Tibial nerve (tissue), 4 donors: ENCODE measurements around the gene ADGRL3. TPM values are rescaled to one million over a fixed set of nuclear protein-coding genes. Genes with fewer than 3 reads are reported as not detected.

Source experiments
- DNase-seq, 2 donors: peaks; one replicate each; pipeline ENCODE4 v3.0.0-alpha.2; 2019; ENCODE audit warnings: low spot score in 2 of 2
- H3K27ac ChIP-seq, 4 donors: fragments of 200-600 bp; sonication (generic) in 3 of 4; one replicate each; pipeline ENCODE4 v1.5.1; 2017 to 2019; ENCODE audit warnings: mild to moderate bottlenecking in 1 of 4
- H3K27me3 ChIP-seq, 2 donors: fragments of 200-600 bp; sonication (generic) in 1 of 2; one replicate each; pipeline versions ENCODE4 v1.5.1 to v1.6.0; 2017 to 2019
- H3K36me3 ChIP-seq, 3 donors: fragments of 200-600 bp; sonication (generic); one replicate each; pipeline ENCODE4 v1.5.1; 2018 to 2019
- H3K4me1 ChIP-seq, 4 donors: fragments of 200-600 bp; sonication (generic) in 3 of 4; one replicate each; pipeline ENCODE4 v1.5.1; 2017 to 2019
- H3K4me3 ChIP-seq, 4 donors: fragments of 200-600 bp; sonication (generic) in 3 of 4; one replicate each; pipeline ENCODE4 v1.5.1; 2017 to 2019; ENCODE audit warnings: mild to moderate bottlenecking in 1 of 4, moderate library complexity in 1 of 4
- H3K9me3 ChIP-seq, 4 donors: fragments of 200-600 bp; sonication (generic) in 3 of 4; one replicate each; pipeline ENCODE4 v1.5.1; 2017 to 2019
- EP300 ChIP-seq, 2 donors: sonication (generic); formaldehyde crosslinking; IDR thresholded peaks; one replicate each; pipeline ENCODE4 v1.6.1; 2017; ENCODE audit warnings: antibody characterized with exemption in 2 of 2, mild to moderate bottlenecking in 1 of 2
- POLR2A ChIP-seq, 2 donors: fragments of 450-650 bp; IDR thresholded peaks; one replicate each; pipeline ENCODE4 v1.6.1; 2017; ENCODE audit warnings: antibody characterized with exemption in 2 of 2, mild to moderate bottlenecking in 2 of 2, moderate library complexity in 2 of 2
- WGBS, 2 donors: methylation state at CpG; one replicate each; pipeline ENCODE4 v1.1.5; 2018; 5-methylcytosine and 5-hydroxymethylcytosine counted together
- total RNA-seq, 4 donors: library from RNA; depleted of rRNA; stranded (reverse); fragments of >200 nt; gene quantifications; one replicate each; pipeline ENCODE4 v1.1.0, GENCODE V29; 2016
- TF ChIP-seq, protein P1 (sequence below), 5 experiments: fragments of 200-600 bp in 3 of 5; fragments of 450-650 bp in 2 of 5; sonication (generic) in 3 of 5; IDR thresholded peaks; one replicate each; pipeline ENCODE4 v1.5.1; 2016 to 2019; ENCODE audit warnings: antibody characterized with exemption in 5 of 5, mild to moderate bottlenecking in 3 of 5, moderate library complexity in 2 of 5

The ADGRL3 gene
- total RNA-seq, 4 donors from 2014 or later = 20.1 to 51.3 (median 28.2) TPM

DNA sequence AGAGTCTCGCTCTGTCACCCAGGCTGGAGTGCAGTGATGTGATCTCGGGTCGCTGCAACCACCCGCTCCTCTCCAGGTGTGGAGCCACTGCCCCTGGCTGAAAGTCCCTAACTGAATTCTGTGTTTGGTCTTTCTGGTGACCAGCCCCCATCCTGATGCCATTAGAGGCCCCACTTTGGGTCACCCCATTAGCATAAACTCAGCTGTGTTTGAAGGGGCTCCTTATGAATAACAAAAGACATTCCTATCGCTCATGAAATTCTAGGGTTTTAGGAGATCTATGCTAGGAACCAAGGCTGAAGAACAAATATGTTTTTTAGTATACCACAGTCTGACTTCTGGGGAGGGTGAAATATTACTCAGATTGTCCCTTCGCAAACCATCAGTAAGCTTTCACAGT, 652.9 kb downstream of the ADGRL3 start:
- Histone ChIP-seq H3K27ac (no peak overlapping the region), H3K4me3 (no peak overlapping the region), H3K9me3 (no peaks in the 10 kb centered on the region), H3K36me3 (no peaks in the 10 kb centered on the region), H3K27me3 (no peaks in the 10 kb centered on the region), H3K4me1 (no peaks in the 10 kb centered on the region)
- TF ChIP-seq EP300 (IDR thresholded peaks at IDR 0.05) (no peak), POLR2A (IDR thresholded peaks at IDR 0.05) (no peak)
- 85 to 94% methylated on average over 6 of the region's 6 CpGs for WGBS, 2 donors
- DNase-seq = no peak

DNA sequence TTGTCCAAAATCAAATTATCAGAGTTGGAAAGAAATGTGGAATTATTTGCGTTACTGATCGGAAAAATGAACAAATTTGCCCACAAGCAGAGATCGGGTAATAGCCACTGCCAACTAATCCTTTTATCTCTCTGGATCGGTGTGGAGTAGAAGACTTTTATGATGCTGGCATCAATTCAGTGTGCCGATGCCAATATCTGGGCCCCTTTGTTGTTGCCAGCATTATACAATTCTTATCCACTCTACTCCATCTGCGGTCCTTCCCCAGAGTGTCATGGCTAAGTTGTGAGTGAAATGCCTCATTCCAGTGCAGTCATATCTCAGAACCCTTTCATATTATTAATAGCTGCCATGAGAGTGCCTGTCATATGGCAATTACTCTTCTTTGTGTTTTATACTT, 660.2 kb downstream of the ADGRL3 start:
- 78 to 81% methylated on average over 6 of the region's 6 CpGs for WGBS, 2 donors
- TF ChIP-seq, protein P1, sequence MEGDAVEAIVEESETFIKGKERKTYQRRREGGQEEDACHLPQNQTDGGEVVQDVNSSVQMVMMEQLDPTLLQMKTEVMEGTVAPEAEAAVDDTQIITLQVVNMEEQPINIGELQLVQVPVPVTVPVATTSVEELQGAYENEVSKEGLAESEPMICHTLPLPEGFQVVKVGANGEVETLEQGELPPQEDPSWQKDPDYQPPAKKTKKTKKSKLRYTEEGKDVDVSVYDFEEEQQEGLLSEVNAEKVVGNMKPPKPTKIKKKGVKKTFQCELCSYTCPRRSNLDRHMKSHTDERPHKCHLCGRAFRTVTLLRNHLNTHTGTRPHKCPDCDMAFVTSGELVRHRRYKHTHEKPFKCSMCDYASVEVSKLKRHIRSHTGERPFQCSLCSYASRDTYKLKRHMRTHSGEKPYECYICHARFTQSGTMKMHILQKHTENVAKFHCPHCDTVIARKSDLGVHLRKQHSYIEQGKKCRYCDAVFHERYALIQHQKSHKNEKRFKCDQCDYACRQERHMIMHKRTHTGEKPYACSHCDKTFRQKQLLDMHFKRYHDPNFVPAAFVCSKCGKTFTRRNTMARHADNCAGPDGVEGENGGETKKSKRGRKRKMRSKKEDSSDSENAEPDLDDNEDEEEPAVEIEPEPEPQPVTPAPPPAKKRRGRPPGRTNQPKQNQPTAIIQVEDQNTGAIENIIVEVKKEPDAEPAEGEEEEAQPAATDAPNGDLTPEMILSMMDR (IDR thresholded peaks at IDR 0.05) = no peak
- TF ChIP-seq POLR2A (IDR thresholded peaks at IDR 0.05) = no peak
- TF ChIP-seq EP300 (IDR thresholded peaks at IDR 0.05) = no peak
- Histone ChIP-seq H3K9me3 (no peaks in the 10 kb centered on the region), H3K27ac (no peak overlapping the region), H3K36me3 (no peaks in the 10 kb centered on the region), H3K4me1 (no peaks in the 10 kb centered on the region), H3K27me3 (no peaks in the 10 kb centered on the region), H3K4me3 (no peak overlapping the region)
- no peak for DNase-seq

DNA sequence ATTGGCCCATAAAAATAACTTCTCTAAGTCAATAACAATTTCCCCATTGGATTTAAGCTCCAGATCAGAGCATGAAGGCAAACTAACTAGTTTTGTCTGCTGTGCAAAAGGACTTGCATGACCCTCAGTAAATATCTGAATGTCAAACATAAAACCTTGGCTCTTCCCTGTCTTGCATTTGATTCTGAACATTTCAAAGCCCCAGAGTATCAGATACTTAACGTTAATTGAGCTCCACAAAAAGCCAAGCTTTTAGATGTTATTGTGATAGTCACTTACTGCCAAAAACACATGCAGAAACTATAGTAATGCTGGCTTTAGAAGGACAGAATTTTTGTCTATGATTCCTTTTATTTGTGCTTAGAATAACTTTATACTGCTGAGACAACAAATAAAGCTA, 664.2 kb downstream of the ADGRL3 start:
- no peak overlapping the region for H3K27ac ChIP-seq
- whole genome bisulfite sequencing, 2 donors = 17 to 35% methylated on average over 1 of the region's 1 CpG
- H3K36me3 ChIP-seq = no peaks in the 10 kb centered on the region
- no peaks in the 10 kb centered on the region for H3K9me3 ChIP-seq
- H3K27me3 ChIP-seq = no peaks in the 10 kb centered on the region
- no peak overlapping the region for H3K4me3 ChIP-seq
- TF ChIP-seq POLR2A (IDR thresholded peaks at IDR 0.05) = no peak
- TF ChIP-seq EP300 (IDR thresholded peaks at IDR 0.05) = no peak
- TF ChIP-seq, protein P1 (IDR thresholded peaks at IDR 0.05) = no peak
- H3K4me1 ChIP-seq = no peaks in the 10 kb centered on the region
- DNase-seq = no peak

DNA sequence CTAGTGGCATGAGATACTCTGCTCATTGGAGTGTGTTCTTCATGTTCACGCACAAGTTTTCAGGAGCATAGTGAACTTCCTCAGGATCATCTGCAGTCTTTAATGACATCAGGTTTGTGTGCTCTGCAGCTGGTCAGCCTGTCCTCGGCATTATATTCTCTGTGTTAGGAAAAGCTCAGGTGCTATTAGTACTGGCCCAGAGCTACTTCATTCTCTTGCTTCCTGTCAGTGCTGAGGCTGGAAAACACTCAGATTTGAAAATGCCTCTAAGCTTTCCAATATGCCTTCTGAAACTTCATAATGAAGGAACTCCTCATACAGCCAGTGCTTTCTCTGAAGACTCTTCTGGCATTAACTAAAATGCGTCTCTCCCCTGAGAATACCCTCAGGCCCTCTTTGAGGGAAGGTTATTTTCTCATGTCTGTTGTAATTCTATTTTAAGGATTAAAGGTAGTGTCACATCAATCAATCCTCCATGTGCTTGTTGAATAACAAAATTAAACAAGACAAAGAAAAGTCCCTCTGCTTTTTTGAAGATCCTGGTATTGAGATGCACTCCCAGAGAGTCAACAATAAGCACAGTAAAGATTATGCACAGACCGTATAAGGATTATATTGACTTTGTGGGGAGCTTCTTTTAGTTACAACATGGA, 666.4 kb downstream of the ADGRL3 start:
- DNase-seq = no peak
- no peak overlapping the region for H3K4me3 ChIP-seq
- no peaks in the 10 kb centered on the region for H3K9me3 ChIP-seq
- 74 to 86% methylated on average over 4 of the region's 4 CpGs for WGBS, 2 donors
- no peaks in the 10 kb centered on the region for H3K36me3 ChIP-seq
- no peaks in the 10 kb centered on the region for H3K4me1 ChIP-seq
- TF ChIP-seq, protein P1 (IDR thresholded peaks at IDR 0.05) = no peak
- TF ChIP-seq POLR2A (IDR thresholded peaks at IDR 0.05) = no peak
- TF ChIP-seq EP300 (IDR thresholded peaks at IDR 0.05) = no peak
- no peak overlapping the region for H3K27ac ChIP-seq
- H3K27me3 ChIP-seq = no peaks in the 10 kb centered on the region

DNA sequence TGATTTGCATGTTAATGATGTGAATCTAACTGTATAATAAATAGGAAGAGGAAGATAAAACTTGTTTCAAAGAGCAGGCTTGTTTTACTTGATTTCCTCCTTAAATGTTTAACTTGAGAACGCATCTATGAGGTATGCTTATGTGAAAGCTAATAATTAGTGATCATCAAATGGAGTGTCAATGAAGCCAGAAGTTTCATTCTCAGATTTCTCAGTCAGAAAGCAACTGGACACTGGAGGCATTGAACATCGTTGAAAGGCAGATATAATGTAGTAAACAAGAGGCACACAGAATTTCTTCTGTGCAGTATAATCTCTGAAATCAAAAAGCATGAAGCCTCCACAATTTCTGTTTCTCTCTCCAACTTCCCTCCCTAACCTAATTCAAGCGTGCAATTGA, 672.9 kb downstream of the ADGRL3 start:
- H3K27me3 ChIP-seq = no peaks in the 10 kb centered on the region
- H3K4me3 ChIP-seq = peak overlapping the region in 1 of 4 donors; percentile 1
- 36 to 44% methylated on average over 3 of the region's 3 CpGs for WGBS, 2 donors
- no peaks in the 10 kb centered on the region for H3K36me3 ChIP-seq
- DNase-seq = no peak
- H3K9me3 ChIP-seq = no peaks in the 10 kb centered on the region
- no peak for TF ChIP-seq EP300 (IDR thresholded peaks at IDR 0.05)
- TF ChIP-seq, protein P1 (IDR thresholded peaks at IDR 0.05) = no peak
- peak overlapping the region in 1 of 4 donors; percentile 11 for H3K27ac ChIP-seq
- no peaks in the 10 kb centered on the region for H3K4me1 ChIP-seq

DNA sequence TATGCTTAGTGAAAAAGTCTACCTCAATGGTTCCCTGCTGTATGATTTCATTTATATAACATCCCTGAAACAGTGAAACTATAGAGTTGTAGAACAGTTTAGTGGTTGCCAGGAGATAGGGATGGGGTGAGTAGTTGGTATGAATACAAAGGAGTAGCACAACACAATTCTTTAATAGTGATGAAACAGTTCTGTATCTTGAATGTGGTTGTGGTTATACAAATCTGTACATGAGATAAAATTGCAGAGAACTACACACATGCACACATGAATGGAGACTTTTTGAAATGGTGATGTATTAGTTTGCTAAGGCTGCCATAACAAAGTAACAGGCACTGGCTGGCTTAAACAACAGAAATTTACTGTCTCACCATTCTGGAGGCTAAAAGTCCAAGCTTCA, 677.1 kb downstream of the ADGRL3 start:
- no peaks in the 10 kb centered on the region for H3K4me1 ChIP-seq
- no peak overlapping the region for H3K27ac ChIP-seq
- no peak for DNase-seq
- no peaks in the 10 kb centered on the region for H3K27me3 ChIP-seq
- no peak overlapping the region for H3K4me3 ChIP-seq
- no peaks in the 10 kb centered on the region for H3K36me3 ChIP-seq
- no peaks in the 10 kb centered on the region for H3K9me3 ChIP-seq
- TF ChIP-seq POLR2A (IDR thresholded peaks at IDR 0.05) = no peak
- TF ChIP-seq EP300 (IDR thresholded peaks at IDR 0.05) = no peak
- TF ChIP-seq, protein P1 (IDR thresholded peaks at IDR 0.05) = no peak
